KMS-11 (cell line): ENCODE data around the gene TMEM174.

Experiments
- H2AFZ ChIP-seq: fragments of 200-600 bp; sonication (generic); 2 replicates; pipeline ENCODE4 v1.6.1; 2016; ENCODE audit warnings: antibody characterized with exemption, mixed run types, low read depth
- H3K27ac ChIP-seq: fragments of 200-600 bp; sonication (generic); 2 replicates; pipeline ENCODE4 v1.6.1; 2016; ENCODE audit warnings: mild to moderate bottlenecking, mixed run types
- H3K27me3 ChIP-seq: fragments of 200-600 bp; sonication (generic); 2 replicates; pipeline ENCODE4 v1.6.1; 2017; ENCODE audit warnings: mild to moderate bottlenecking, low read depth, mixed run types, moderate library complexity; ENCODE audit not compliant: insufficient read depth
- H3K36me3 ChIP-seq: fragments of 200-600 bp; sonication (generic); 2 replicates; pipeline ENCODE4 v1.6.1; 2017; ENCODE audit warnings: mild to moderate bottlenecking, mixed run types; ENCODE audit not compliant: insufficient read depth
- H3K4me1 ChIP-seq: fragments of 200-600 bp; sonication (generic); 2 replicates; pipeline ENCODE4 v1.6.1; 2016; ENCODE audit warnings: mild to moderate bottlenecking, low read depth, mixed run types; ENCODE audit not compliant: poor library complexity, severe bottlenecking
- H3K4me2 ChIP-seq: fragments of 200-600 bp; sonication (generic); 2 replicates; pipeline ENCODE4 v1.7.0; 2016; ENCODE audit warnings: mild to moderate bottlenecking, mixed run types
- H3K4me3 ChIP-seq: fragments of 200-600 bp; sonication (generic); IDR thresholded peaks from 2 replicates; pipeline ENCODE4 v1.6.1; 2017; ENCODE audit warnings: low read depth, low read length, mixed read lengths; ENCODE audit not compliant: insufficient read depth
- H3K79me2 ChIP-seq: fragments of 200-600 bp; sonication (generic); 2 replicates; pipeline ENCODE4 v1.6.1; 2016; ENCODE audit warnings: low read depth, mixed run types; ENCODE audit not compliant: insufficient read depth
- H3K9ac ChIP-seq: fragments of 200-600 bp; sonication (generic); 2 replicates; pipeline ENCODE4 v1.6.1; 2016; ENCODE audit warnings: mild to moderate bottlenecking, mixed run types
- H4K20me1 ChIP-seq: fragments of 200-600 bp; sonication (generic); 2 replicates; pipeline ENCODE4 v1.6.1; 2016; ENCODE audit warnings: mild to moderate bottlenecking, mixed run types; ENCODE audit not compliant: insufficient read depth
- TF ChIP-seq, protein P1 (sequence below): fragments of 200-600 bp; sonication (generic); conservative IDR thresholded peaks from 2 replicates; pipeline ENCODE4 v1.6.1; 2017; ENCODE audit warnings: low read depth, mild to moderate bottlenecking, antibody characterized with exemption, low read length, moderate library complexity, mixed read lengths

The TMEM174 gene

DNA sequence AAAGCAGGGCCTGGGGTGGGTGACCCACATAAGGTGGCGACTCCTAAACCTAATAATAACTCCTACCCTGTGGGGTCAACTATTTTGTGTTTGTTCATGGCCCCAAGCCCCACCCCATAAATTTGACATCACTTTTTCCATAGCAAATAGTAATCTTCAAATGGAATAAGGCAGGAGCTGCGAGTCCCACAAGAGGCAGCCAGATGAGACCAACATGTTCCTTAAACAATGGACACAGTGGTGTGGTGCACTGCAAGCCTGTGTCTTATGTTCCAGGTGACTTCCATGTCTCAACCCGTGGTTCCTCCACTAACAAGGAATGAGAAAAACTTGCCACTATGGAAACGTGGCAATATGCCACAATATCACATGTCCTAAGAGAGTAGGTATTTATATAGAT, 20.6 kb downstream of the TMEM174 start:
- Histone ChIP-seq H3K4me1 (peaks cover 6% of the 10 kb centered on the region), H3K27me3 (no peaks in the 10 kb centered on the region)
- TF ChIP-seq, protein P1, sequence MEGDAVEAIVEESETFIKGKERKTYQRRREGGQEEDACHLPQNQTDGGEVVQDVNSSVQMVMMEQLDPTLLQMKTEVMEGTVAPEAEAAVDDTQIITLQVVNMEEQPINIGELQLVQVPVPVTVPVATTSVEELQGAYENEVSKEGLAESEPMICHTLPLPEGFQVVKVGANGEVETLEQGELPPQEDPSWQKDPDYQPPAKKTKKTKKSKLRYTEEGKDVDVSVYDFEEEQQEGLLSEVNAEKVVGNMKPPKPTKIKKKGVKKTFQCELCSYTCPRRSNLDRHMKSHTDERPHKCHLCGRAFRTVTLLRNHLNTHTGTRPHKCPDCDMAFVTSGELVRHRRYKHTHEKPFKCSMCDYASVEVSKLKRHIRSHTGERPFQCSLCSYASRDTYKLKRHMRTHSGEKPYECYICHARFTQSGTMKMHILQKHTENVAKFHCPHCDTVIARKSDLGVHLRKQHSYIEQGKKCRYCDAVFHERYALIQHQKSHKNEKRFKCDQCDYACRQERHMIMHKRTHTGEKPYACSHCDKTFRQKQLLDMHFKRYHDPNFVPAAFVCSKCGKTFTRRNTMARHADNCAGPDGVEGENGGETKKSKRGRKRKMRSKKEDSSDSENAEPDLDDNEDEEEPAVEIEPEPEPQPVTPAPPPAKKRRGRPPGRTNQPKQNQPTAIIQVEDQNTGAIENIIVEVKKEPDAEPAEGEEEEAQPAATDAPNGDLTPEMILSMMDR: no peak

DNA sequence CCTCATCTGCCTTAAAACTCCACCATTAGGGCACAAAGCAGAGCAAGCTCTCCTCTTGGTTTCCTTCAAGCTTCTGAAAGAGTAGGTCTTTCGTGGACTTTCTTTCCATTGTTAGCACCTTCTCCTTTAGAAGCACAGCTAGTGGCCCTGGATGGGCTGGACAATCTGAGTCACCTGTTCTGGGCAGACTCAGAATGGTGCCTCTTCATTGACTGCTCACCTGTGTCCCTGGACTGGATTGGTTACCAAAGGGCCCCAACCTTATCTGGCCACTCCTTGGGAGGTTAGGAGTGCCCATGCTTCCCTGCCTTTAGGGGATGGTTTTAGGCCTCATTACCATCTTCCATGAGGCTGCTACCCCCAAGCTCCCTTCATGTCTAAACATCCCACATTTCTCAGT, 23.2 kb downstream of the TMEM174 start:
- H3K4me1 ChIP-seq: no peaks in the 10 kb centered on the region
- no peak overlapping the region for H2AFZ ChIP-seq
- no peak overlapping the region for H3K9ac ChIP-seq
- no peak overlapping the region for H3K4me3 ChIP-seq
- H3K27ac ChIP-seq: no peak overlapping the region
- no peaks in the 10 kb centered on the region for H3K27me3 ChIP-seq
- H3K36me3 ChIP-seq: no peaks in the 10 kb centered on the region
- TF ChIP-seq, protein P1: no peak
- no peaks in the 10 kb centered on the region for H3K79me2 ChIP-seq
- no peaks in the 10 kb centered on the region for H4K20me1 ChIP-seq
- no peak overlapping the region for H3K4me2 ChIP-seq

More for the DNA sequence above, 20.6 kb downstream of the TMEM174 start:
- Histone ChIP-seq H3K4me3 (no peak overlapping the region), H3K27ac (no peak overlapping the region), H4K20me1 (no peaks in the 10 kb centered on the region), H3K4me2 (no peak overlapping the region), H2AFZ (no peak overlapping the region), H3K79me2 (no peaks in the 10 kb centered on the region), H3K36me3 (no peaks in the 10 kb centered on the region), H3K9ac (no peak overlapping the region)

DNA sequence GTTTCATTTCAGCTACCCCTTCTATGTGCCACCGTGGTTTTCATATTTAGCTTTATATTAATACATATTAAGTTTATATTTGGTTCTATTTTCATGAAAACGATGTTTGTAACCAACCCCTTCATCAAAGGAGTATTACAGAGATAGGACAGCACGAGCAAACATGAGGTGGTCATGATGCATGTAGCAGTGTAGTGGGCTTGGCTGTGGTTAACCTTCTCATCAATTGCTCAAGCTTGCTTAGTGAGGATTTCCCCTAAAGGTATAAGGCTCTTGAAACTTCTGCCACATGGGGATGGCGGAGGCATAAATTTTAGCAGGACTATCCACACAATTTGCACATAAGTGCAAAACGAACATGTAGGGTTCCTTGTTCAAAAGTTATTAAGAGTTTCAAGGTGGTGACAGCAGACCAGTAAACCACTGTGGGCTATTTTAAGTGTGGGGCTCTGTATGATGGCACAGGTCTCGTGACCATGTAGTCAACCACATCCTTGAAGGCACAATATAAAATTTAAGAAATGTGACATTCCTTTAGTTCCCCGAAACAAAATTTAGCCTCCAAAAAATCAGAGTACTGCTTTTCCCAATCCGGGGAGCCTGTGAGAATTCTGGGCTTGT, 24.8 kb downstream of the TMEM174 start:
- Histone ChIP-seq H3K27ac (no peak overlapping the region), H3K27me3 (no peaks in the 10 kb centered on the region), H3K4me3 (no peak overlapping the region), H3K36me3 (no peaks in the 10 kb centered on the region), H3K9ac (no peak overlapping the region), H4K20me1 (no peaks in the 10 kb centered on the region), H3K4me2 (no peak overlapping the region), H3K79me2 (no peaks in the 10 kb centered on the region), H3K4me1 (no peaks in the 10 kb centered on the region), H2AFZ (no peak overlapping the region)
- TF ChIP-seq, protein P1: no peak

DNA sequence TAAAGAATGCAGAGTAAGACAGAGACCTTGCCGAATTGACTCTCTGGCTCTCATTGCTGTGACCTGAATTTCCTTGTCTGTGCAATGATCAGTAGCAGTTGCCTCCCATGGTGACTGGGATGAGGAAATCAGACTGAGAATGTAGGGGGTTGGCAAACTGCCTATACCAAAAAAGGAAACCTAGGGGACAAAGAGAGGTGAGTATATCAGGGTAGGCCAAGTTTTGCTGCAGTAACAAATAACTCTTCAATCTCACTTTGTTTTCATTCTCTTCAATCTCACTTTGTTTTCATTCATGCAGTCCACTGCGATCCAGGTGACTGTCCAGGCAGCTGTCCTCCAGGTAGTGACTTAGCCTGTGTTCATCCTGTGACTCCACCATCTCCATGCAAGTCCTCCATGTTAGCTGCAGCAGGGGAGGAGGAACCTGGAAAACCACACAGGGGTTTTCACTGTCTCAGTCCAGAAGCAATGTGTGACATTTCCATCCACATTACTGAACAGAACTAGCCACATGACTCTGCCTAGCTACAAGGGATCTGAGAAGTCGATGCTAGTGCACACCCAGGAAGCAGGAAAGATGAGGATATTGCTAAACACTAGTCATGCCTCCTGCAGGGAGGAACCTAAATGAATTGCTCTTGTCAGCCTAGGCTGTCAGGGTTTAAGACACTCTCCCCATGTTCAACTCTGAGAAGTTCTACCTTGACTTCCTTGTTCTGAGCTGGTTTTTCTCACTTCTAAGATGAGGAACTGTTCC, 26.0 kb downstream of the TMEM174 start:
- no peaks in the 10 kb centered on the region for H3K36me3 ChIP-seq

More for the DNA sequence above, 26.0 kb downstream of the TMEM174 start:
- Histone ChIP-seq H4K20me1 (no peaks in the 10 kb centered on the region), H3K4me2 (no peak overlapping the region), H3K4me3 (no peak overlapping the region), H3K9ac (no peak overlapping the region), H3K27ac (no peak overlapping the region), H3K27me3 (no peaks in the 10 kb centered on the region), H3K79me2 (no peaks in the 10 kb centered on the region), H3K4me1 (no peaks in the 10 kb centered on the region), H2AFZ (no peak overlapping the region)
- TF ChIP-seq, protein P1: no peak
